ENCODE results near the gene PSTPIP2. TPM values are rescaled to one million over a fixed set of nuclear protein-coding genes. Genes with fewer than 3 reads are reported as not detected.
"Not testable (repeated sequence)": the region's sequence is repeated elsewhere in the genome, so short reads cannot be mapped to it uniquely, and the experiment has no call there.

PSTPIP2 gene
- total RNA-seq, 4 donors from 2014 or later: 0.59 to 5.9 (median 3.2) TPM

- no peaks in the 10 kb centered on the region for H3K4me1 ChIP-seq
- no peak for TF ChIP-seq POLR2A (IDR thresholded peaks at IDR 0.05)
- no peak for TF ChIP-seq CTCF (IDR thresholded peaks at IDR 0.05)
- no peaks in the 10 kb centered on the region for H3K9me3 ChIP-seq
- no peak overlapping the region for H3K4me3 ChIP-seq
- no peaks in the 10 kb centered on the region for H3K36me3 ChIP-seq
- DNase-seq: no peak
- no peaks in the 10 kb centered on the region for H3K27me3 ChIP-seq
- intact Hi-C loops (cut with DNase I; ENCODE audit: low total_unique reads): no loop called here
- H3K27ac ChIP-seq: no peak overlapping the region
Measured at GRCh38 chr18:45962461-45962860, 109.6 kb downstream of the PSTPIP2 start.

- DNase-seq; H3K36me3 ChIP-seq; intact Hi-C loops (cut with DNase I; ENCODE audit: low total_unique reads); H3K27me3 ChIP-seq; H3K27ac ChIP-seq; H3K4me3 ChIP-seq; H3K4me1 ChIP-seq; H3K9me3 ChIP-seq: not testable (repeated sequence)
Measured at GRCh38 chr18:45959484-45959883, 112.6 kb downstream of the PSTPIP2 start.

- intact Hi-C loops (cut with DNase I; ENCODE audit: low total_unique reads): no loop called here
- TF ChIP-seq POLR2A (IDR thresholded peaks at IDR 0.05) (no peak), CTCF (IDR thresholded peaks at IDR 0.05) (no peak)
- no peaks in the 10 kb centered on the region for H3K9me3 ChIP-seq
Measured at GRCh38 chr18:45958730-45959129, 113.3 kb downstream of the PSTPIP2 start.

GRCh38 chr18:45958027-45958426 lies 114.0 kb downstream of the PSTPIP2 start:
- TF ChIP-seq CTCF (IDR thresholded peaks at IDR 0.05) (no peak), POLR2A (IDR thresholded peaks at IDR 0.05) (no peak)
- no peaks in the 10 kb centered on the region for H3K4me1 ChIP-seq
- DNase-seq: no peak
- intact Hi-C loops (cut with DNase I; ENCODE audit: low total_unique reads): no loop called here
- no peak overlapping the region for H3K27ac ChIP-seq
- H3K4me3 ChIP-seq: no peak overlapping the region
- H3K36me3 ChIP-seq: no peaks in the 10 kb centered on the region
- H3K9me3 ChIP-seq: no peaks in the 10 kb centered on the region
- H3K27me3 ChIP-seq: no peaks in the 10 kb centered on the region

More at GRCh38 chr18:45958730-45959129, 113.3 kb downstream of the PSTPIP2 start:
- Histone ChIP-seq H3K27me3 (no peaks in the 10 kb centered on the region), H3K36me3 (no peaks in the 10 kb centered on the region), H3K27ac (no peak overlapping the region), H3K4me1 (no peaks in the 10 kb centered on the region), H3K4me3 (no peak overlapping the region)
- DNase-seq: no peak

- Histone ChIP-seq H3K9me3 (no peaks in the 10 kb centered on the region), H3K4me3 (no peak overlapping the region), H3K27ac (no peak overlapping the region), H3K36me3 (no peaks in the 10 kb centered on the region), H3K27me3 (no peaks in the 10 kb centered on the region), H3K4me1 (no peaks in the 10 kb centered on the region)
- no peak for DNase-seq
- no peak for TF ChIP-seq POLR2A (IDR thresholded peaks at IDR 0.05)
- no peak for TF ChIP-seq CTCF (IDR thresholded peaks at IDR 0.05)
- intact Hi-C loops (cut with DNase I; ENCODE audit: low total_unique reads): no loop called here
Measured at GRCh38 chr18:45957100-45957499, 115.0 kb downstream of the PSTPIP2 start.

Data from uterus (tissue), 4 donors.